Measurements from ENCODE around the gene APC2. TPM values are rescaled to one million over a fixed set of nuclear protein-coding genes. Genes with fewer than 3 reads are reported as not detected.

Gene APC2
- polyA plus RNA-seq, 1 donor from 2014 or later = 50.5 TPM

DNA sequence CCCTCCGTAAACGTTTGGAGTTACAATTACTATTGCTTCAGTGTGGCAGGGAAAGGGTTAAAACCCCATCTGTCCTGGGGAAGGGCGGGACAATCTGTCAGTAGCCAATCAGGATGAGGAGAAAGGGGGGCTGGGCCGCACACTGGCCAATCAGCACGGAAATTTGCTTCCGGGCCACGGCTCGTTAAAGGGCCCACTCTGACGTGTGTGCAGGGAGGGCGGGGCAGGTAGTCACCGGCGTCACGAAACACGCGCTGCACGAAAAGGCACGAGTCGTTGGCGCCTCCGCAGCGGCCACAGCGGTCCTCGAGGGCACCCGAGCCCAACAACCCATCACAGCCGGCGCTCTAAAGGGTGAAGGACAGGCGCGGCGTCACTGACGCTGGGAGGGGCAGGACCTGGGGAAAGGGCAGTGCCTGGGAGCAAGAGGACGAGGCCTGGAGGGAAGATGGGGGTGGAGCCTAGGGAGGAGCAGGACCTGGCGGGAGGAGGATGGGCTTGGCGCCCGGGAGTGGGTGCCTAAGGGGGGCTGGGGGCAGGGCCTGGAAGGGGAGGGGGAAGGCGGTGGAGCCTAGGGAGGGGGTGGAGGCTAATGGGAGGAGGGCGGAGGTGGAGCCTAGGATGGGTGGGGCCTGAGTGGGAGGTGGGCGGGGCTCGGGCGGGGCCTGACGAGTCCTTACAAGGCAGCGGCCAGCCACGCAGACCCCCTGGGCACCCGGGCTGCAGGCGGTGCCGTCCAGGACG, 58.0 kb downstream of the APC2 start:
- Histone ChIP-seq H3K4me2 (ENCODE audit: low read length) (peak overlapping the region; percentile 58), H3K9ac (ENCODE audit: low read length) (peak overlapping the region; percentile 86), H3K9me3 (ENCODE audit: low read length) (no peaks in the 10 kb centered on the region), H3K27ac (ENCODE audit: low read length) (peak overlapping the region; percentile 95), H3K79me2 (replicated peaks; ENCODE audit: insufficient read depth, low read length) (no peaks in the 10 kb centered on the region), H4K20me1 (ENCODE audit: insufficient read depth) (no peaks in the 10 kb centered on the region), H3K27me3 (ENCODE audit: insufficient read depth, low read depth, low read length) (peaks cover 20% of the 10 kb centered on the region), H3F3A (ENCODE audit: insufficient read depth, low read length, poor library complexity, severe bottlenecking) (no peaks in the 10 kb centered on the region), H3K4me3 (ENCODE audit: low read length) (peak overlapping the region; percentile 73), H2AFZ (ENCODE audit: low read depth, low read length) (peak overlapping the region; percentile 81), H3K36me3 (ENCODE audit: insufficient read depth, low read length) (no peaks in the 10 kb centered on the region), H3K9me2 (ENCODE audit: insufficient read depth, low read length) (no peaks in the 10 kb centered on the region)
- TF ChIP-seq, protein P1, sequence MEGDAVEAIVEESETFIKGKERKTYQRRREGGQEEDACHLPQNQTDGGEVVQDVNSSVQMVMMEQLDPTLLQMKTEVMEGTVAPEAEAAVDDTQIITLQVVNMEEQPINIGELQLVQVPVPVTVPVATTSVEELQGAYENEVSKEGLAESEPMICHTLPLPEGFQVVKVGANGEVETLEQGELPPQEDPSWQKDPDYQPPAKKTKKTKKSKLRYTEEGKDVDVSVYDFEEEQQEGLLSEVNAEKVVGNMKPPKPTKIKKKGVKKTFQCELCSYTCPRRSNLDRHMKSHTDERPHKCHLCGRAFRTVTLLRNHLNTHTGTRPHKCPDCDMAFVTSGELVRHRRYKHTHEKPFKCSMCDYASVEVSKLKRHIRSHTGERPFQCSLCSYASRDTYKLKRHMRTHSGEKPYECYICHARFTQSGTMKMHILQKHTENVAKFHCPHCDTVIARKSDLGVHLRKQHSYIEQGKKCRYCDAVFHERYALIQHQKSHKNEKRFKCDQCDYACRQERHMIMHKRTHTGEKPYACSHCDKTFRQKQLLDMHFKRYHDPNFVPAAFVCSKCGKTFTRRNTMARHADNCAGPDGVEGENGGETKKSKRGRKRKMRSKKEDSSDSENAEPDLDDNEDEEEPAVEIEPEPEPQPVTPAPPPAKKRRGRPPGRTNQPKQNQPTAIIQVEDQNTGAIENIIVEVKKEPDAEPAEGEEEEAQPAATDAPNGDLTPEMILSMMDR (IDR thresholded peaks at IDR 0.05; ENCODE audit: poor library complexity, severe bottlenecking) = no peak
- TF ChIP-seq EZH2 (IDR thresholded peaks at IDR 0.05; ENCODE audit: borderline replicate concordance, insufficient read depth, low read length, poor library complexity, severe bottlenecking) = no peak
- peak; percentile 84 for TF ChIP-seq MXI1 (conservative IDR thresholded peaks at IDR 0.05; ENCODE audit: poor library complexity, severe bottlenecking)
- TF ChIP-seq RAD21 (conservative IDR thresholded peaks at IDR 0.05) = peak; percentile 20
- no peak for TF ChIP-seq SMC3 (conservative IDR thresholded peaks at IDR 0.05; ENCODE audit: poor library complexity)
- peak; percentile 88 for TF ChIP-seq POLR2AphosphoS5 (IDR thresholded peaks at IDR 0.05)
- TF ChIP-seq, protein P2, sequence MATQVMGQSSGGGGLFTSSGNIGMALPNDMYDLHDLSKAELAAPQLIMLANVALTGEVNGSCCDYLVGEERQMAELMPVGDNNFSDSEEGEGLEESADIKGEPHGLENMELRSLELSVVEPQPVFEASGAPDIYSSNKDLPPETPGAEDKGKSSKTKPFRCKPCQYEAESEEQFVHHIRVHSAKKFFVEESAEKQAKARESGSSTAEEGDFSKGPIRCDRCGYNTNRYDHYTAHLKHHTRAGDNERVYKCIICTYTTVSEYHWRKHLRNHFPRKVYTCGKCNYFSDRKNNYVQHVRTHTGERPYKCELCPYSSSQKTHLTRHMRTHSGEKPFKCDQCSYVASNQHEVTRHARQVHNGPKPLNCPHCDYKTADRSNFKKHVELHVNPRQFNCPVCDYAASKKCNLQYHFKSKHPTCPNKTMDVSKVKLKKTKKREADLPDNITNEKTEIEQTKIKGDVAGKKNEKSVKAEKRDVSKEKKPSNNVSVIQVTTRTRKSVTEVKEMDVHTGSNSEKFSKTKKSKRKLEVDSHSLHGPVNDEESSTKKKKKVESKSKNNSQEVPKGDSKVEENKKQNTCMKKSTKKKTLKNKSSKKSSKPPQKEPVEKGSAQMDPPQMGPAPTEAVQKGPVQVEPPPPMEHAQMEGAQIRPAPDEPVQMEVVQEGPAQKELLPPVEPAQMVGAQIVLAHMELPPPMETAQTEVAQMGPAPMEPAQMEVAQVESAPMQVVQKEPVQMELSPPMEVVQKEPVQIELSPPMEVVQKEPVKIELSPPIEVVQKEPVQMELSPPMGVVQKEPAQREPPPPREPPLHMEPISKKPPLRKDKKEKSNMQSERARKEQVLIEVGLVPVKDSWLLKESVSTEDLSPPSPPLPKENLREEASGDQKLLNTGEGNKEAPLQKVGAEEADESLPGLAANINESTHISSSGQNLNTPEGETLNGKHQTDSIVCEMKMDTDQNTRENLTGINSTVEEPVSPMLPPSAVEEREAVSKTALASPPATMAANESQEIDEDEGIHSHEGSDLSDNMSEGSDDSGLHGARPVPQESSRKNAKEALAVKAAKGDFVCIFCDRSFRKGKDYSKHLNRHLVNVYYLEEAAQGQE (IDR thresholded peaks at IDR 0.05; ENCODE audit: borderline replicate concordance) = peak; percentile 63
- TF ChIP-seq TAF1 (IDR thresholded peaks at IDR 0.05; ENCODE audit: low read depth) = peak; percentile 38
- peak; percentile 66 for TF ChIP-seq EP300 (conservative IDR thresholded peaks at IDR 0.05; ENCODE audit: poor library complexity, severe bottlenecking)

DNA sequence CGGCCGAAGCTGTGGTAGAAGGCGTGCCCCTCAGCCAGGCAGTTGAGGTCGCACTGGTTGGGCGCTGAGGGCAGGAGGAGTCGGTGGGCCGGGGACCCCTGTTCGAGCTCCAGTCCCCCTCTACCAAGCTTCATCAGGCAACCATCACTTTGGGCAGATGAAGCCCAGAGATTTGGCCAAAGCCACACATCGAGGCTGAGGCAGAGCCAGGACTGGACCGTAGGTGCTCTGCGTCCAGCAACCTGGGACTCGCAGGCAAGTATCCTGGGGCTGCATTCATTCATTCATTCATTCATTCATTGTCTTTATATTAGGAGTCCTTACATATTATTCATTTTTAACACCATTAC, 58.6 kb downstream of the APC2 start:
- no peaks in the 10 kb centered on the region for H3K36me3 ChIP-seq (ENCODE audit: insufficient read depth, low read length)
- no peaks in the 10 kb centered on the region for H3F3A ChIP-seq (ENCODE audit: insufficient read depth, low read length, poor library complexity, severe bottlenecking)
- peak overlapping the region; percentile 73 for H3K4me3 ChIP-seq (ENCODE audit: low read length)
- no peaks in the 10 kb centered on the region for H3K9me3 ChIP-seq (ENCODE audit: low read length)
- H3K27me3 ChIP-seq (ENCODE audit: insufficient read depth, low read depth, low read length) = peaks cover 19% of the 10 kb centered on the region
- H3K9me2 ChIP-seq (ENCODE audit: insufficient read depth, low read length) = no peaks in the 10 kb centered on the region
- peak overlapping the region; percentile 95 for H3K27ac ChIP-seq (ENCODE audit: low read length)
- H3K79me2 ChIP-seq (replicated peaks; ENCODE audit: insufficient read depth, low read length) = no peaks in the 10 kb centered on the region
- TF ChIP-seq RAD21 (conservative IDR thresholded peaks at IDR 0.05) (no peak), TAF1 (IDR thresholded peaks at IDR 0.05; ENCODE audit: low read depth) (no peak), EZH2 (IDR thresholded peaks at IDR 0.05; ENCODE audit: borderline replicate concordance, insufficient read depth, low read length, poor library complexity, severe bottlenecking) (no peak), SMC3 (conservative IDR thresholded peaks at IDR 0.05; ENCODE audit: poor library complexity) (no peak), POLR2AphosphoS5 (IDR thresholded peaks at IDR 0.05) (no peak), EP300 (conservative IDR thresholded peaks at IDR 0.05; ENCODE audit: poor library complexity, severe bottlenecking) (no peak), MXI1 (conservative IDR thresholded peaks at IDR 0.05; ENCODE audit: poor library complexity, severe bottlenecking) (no peak)
- TF ChIP-seq, protein P2 (IDR thresholded peaks at IDR 0.05; ENCODE audit: borderline replicate concordance) = no peak
- TF ChIP-seq, protein P1 (IDR thresholded peaks at IDR 0.05; ENCODE audit: poor library complexity, severe bottlenecking) = no peak
- peak overlapping the region; percentile 18 for H2AFZ ChIP-seq (ENCODE audit: low read depth, low read length)
- peak overlapping the region; percentile 86 for H3K9ac ChIP-seq (ENCODE audit: low read length)
- H4K20me1 ChIP-seq (ENCODE audit: insufficient read depth) = no peaks in the 10 kb centered on the region
- no peak overlapping the region for H3K4me2 ChIP-seq (ENCODE audit: low read length)

Data from neural cell (in vitro differentiated cells).